OCI-LY7 (cell line): ENCODE measurements around the gene SGIP1. TPM values are rescaled to one million over a fixed set of nuclear protein-coding genes. Genes with fewer than 3 reads are reported as not detected.
A peak's percentile ranks its signal among the peaks of the same experiment; 100 is the strongest.

ENCODE experiments used
- BruUV-seq: library from RNA; stranded (reverse); fragments of 400-500 nt; replicated peaks from 2 replicates; lab custom pipeline; 2021; lab: Mats Ljungman, UMichigan
- CTCF ChIA-PET: fragments of 300-600 bp; sonication (Branson Sonifier 250); formaldehyde crosslinking; loops from one replicate; lab custom pipeline; 2022; ENCODE audit warnings: antibody characterized with exemption; ENCODE audit not compliant: unreplicated experiment; lab: Charles Lee
- POLR2A ChIA-PET: fragments of 300-600 bp; sonication (Branson Sonifier 250); formaldehyde crosslinking; loops from one replicate; lab custom pipeline; 2022; ENCODE audit warnings: antibody characterized with exemption; lab: Charles Lee
- DNase-seq: peaks from one replicate; pipeline ENCODE4 v3.0.0-alpha.2; 2015; ENCODE audit warnings: low spot score
- H2AFZ ChIP-seq: fragments of 200-600 bp; sonication (generic), shearing (Covaris generic); 2 replicates; pipeline ENCODE4 v1.6.1; 2014; ENCODE audit warnings: mild to moderate bottlenecking, antibody characterized with exemption, low read length, moderate library complexity
- H3K27ac ChIP-seq: fragments of 200-600 bp; sonication (generic); 2 replicates; pipeline ENCODE4 v1.5.1; 2014; ENCODE audit warnings: mixed run types, low read depth, mild to moderate bottlenecking, moderate library complexity, low read length, inconsistent platforms; ENCODE audit not compliant: poor library complexity, severe bottlenecking
- H3K36me3 ChIP-seq: fragments of 200-600 bp; sonication (generic); 2 replicates; pipeline ENCODE4 v1.6.1; 2014; ENCODE audit warnings: mild to moderate bottlenecking, antibody characterized with exemption, low read length, moderate library complexity, mixed read lengths; ENCODE audit not compliant: insufficient read depth
- H3K4me1 ChIP-seq: fragments of 200-600 bp; sonication (generic); 2 replicates; pipeline ENCODE4 v1.5.1; 2014; ENCODE audit warnings: mild to moderate bottlenecking, low read length; ENCODE audit not compliant: insufficient read depth, poor library complexity, severe bottlenecking
- H3K4me2 ChIP-seq: fragments of 200-600 bp; sonication (generic); 2 replicates; pipeline ENCODE4 v1.6.1; 2014; ENCODE audit warnings: mild to moderate bottlenecking, low read length
- H3K4me3 ChIP-seq: fragments of 200-600 bp; sonication (generic); 2 replicates; pipeline ENCODE4 v1.5.1; 2014; ENCODE audit warnings: mild to moderate bottlenecking, low read depth, low read length; ENCODE audit not compliant: poor library complexity, severe bottlenecking
- H3K79me2 ChIP-seq: fragments of 200-600 bp; sonication (generic); 2 replicates; pipeline ENCODE4 v1.6.1; 2016; ENCODE audit warnings: low read depth, mild to moderate bottlenecking, low read length, moderate library complexity, mixed read lengths; ENCODE audit not compliant: insufficient read depth
- H3K9me2 ChIP-seq: fragments of 200-600 bp; sonication (generic); 2 replicates; pipeline ENCODE4 v1.6.1; 2016; ENCODE audit warnings: mild to moderate bottlenecking, low read length, mixed read lengths; ENCODE audit not compliant: insufficient read depth
- H3K9me3 ChIP-seq: fragments of 200-600 bp; sonication (generic); 2 replicates; pipeline ENCODE4 v1.6.1; 2014; ENCODE audit warnings: mild to moderate bottlenecking, mixed run types, low read length, mixed read lengths
- H4K20me1 ChIP-seq: fragments of 200-600 bp; sonication (generic); 2 replicates; pipeline ENCODE4 v1.6.1; 2014; ENCODE audit warnings: mild to moderate bottlenecking, antibody characterized with exemption, low read length, moderate library complexity, mixed read lengths; ENCODE audit not compliant: insufficient read depth
- CTCF ChIP-seq: fragments of 200-600 bp; sonication (generic); conservative IDR thresholded peaks from 2 replicates; pipeline ENCODE4 v1.5.1; 2014; ENCODE audit warnings: mild to moderate bottlenecking, antibody characterized with exemption, low read length, moderate library complexity, mixed read lengths
- EZH2phosphoT487 ChIP-seq: fragments of 200-600 bp; sonication (generic); IDR thresholded peaks from 2 replicates; pipeline ENCODE4 v1.6.1; 2018; ENCODE audit warnings: low read depth, borderline replicate concordance, mild to moderate bottlenecking, mixed run types, antibody characterized with exemption, low read length, moderate library complexity, mixed read lengths
- intact Hi-C: fragments of 100-400 bp; cut with micrococcal nuclease; formaldehyde crosslinking; loops from one replicate; pipeline ENCODE4 v1.10.0; 2022; ENCODE audit not compliant: unreplicated experiment
- total RNA-seq, 2 experiments: library from RNA; depleted of rRNA in 1 of 2; stranded (reverse); fragments of >200 nt in 1 of 2; shearing (Covaris generic) in 1 of 2; gene quantifications; 2 replicates each; pipeline ENCODE4 v1.2.3, GENCODE V29; 2014 to 2022

Gene SGIP1
- total RNA-seq, 2 experiments from 2014 or later = not detected

GRCh38 chr1:66687358-66687757 is 153.4 kb downstream of the SGIP1 start:
- no TSS peak for BruUV-seq
- Histone ChIP-seq H3K36me3 (no peaks in the 10 kb centered on the region), H2AFZ (0 out of 2 replicates have a peak overlapping the region, but pooled peaks have one; percentile 21), H3K4me1 (no peaks in the 10 kb centered on the region), H3K79me2 (no peaks in the 10 kb centered on the region), H3K9me2 (no peaks in the 10 kb centered on the region), H3K27ac (no peak overlapping the region), H3K4me2 (no peak overlapping the region), H3K4me3 (no peak overlapping the region), H4K20me1 (no peaks in the 10 kb centered on the region), H3K9me3 (no peaks in the 10 kb centered on the region)
- ChIA-PET POLR2A (no interaction called here), CTCF (no interaction called here)
- DNase-seq = no peak
- TF ChIP-seq EZH2phosphoT487 = no peak
- TF ChIP-seq CTCF = no peak
- intact Hi-C loops = no loop called here

- Histone ChIP-seq H3K4me3 (no peak overlapping the region), H3K36me3 (no peaks in the 10 kb centered on the region), H3K9me3 (no peaks in the 10 kb centered on the region), H3K27ac (no peak overlapping the region), H3K4me2 (no peak overlapping the region), H2AFZ (no peak overlapping the region), H3K4me1 (no peaks in the 10 kb centered on the region), H3K79me2 (no peaks in the 10 kb centered on the region), H4K20me1 (no peaks in the 10 kb centered on the region), H3K9me2 (no peaks in the 10 kb centered on the region)
- intact Hi-C loops = no loop called here
- DNase-seq = no peak
- TF ChIP-seq EZH2phosphoT487 (no peak), CTCF (no peak)
- CTCF ChIA-PET = no interaction called here
- BruUV-seq = no TSS peak
- POLR2A ChIA-PET = no interaction called here
These were observed 156.9 kb downstream of the SGIP1 start for GRCh38 chr1:66690666-66691381.

- Histone ChIP-seq H3K4me2 (no peak overlapping the region), H4K20me1 (no peaks in the 10 kb centered on the region), H3K27ac (no peak overlapping the region), H3K4me1 (no peaks in the 10 kb centered on the region), H3K79me2 (no peaks in the 10 kb centered on the region), H3K36me3 (no peaks in the 10 kb centered on the region), H3K9me3 (no peaks in the 10 kb centered on the region), H3K9me2 (no peaks in the 10 kb centered on the region), H3K4me3 (no peak overlapping the region), H2AFZ (no peak overlapping the region)
- intact Hi-C loops = no loop called here
- CTCF ChIA-PET = no interaction called here
- DNase-seq = no peak
- TF ChIP-seq EZH2phosphoT487 = no peak
- TF ChIP-seq CTCF = no peak
- POLR2A ChIA-PET = interaction anchor here (0.7 to 1.7 kb wide), 4 partner anchors 9 to 108 kb away, joined by 3 to 5 read pairs (median 4); no protein-coding TSS in a partner anchor
- BruUV-seq = no TSS peak
These were observed 158.7 kb downstream of the SGIP1 start for GRCh38 chr1:66692681-66693080.
